Dendritic cell treated with granulocyte-macrophage colony-stimulating factor and Interleukin-4, amounts not matched to agents 40 ng/mL and 50 ng/mL, for 4 days (primary cell): ENCODE measurements around the gene HMCN1.
"Not testable (repeated sequence)": the region's sequence is repeated elsewhere in the genome, so short reads cannot be mapped to it uniquely, and the experiment has no call there.

Experiments
- H3K27ac Mint-ChIP-seq: one replicate; pipeline ENCODE4 v1.8.0; 2022; ENCODE audit warnings: mild to moderate bottlenecking, mixed read lengths
- H3K27me3 Mint-ChIP-seq: one replicate; pipeline ENCODE4 v1.8.0; 2022; ENCODE audit warnings: mild to moderate bottlenecking, mixed read lengths
- H3K36me3 Mint-ChIP-seq: one replicate; pipeline ENCODE4 v1.8.0; 2022; ENCODE audit warnings: low read depth, mixed read lengths
- H3K4me1 Mint-ChIP-seq: one replicate; pipeline ENCODE4 v1.8.0; 2022; ENCODE audit warnings: low read depth, mixed read lengths
- H3K4me3 Mint-ChIP-seq: one replicate; pipeline ENCODE4 v1.8.0; 2022; ENCODE audit warnings: mild to moderate bottlenecking, moderate library complexity, mixed read lengths
- H3K9me3 Mint-ChIP-seq: one replicate; pipeline ENCODE4 v1.8.0; 2022; ENCODE audit warnings: mixed read lengths
- intact Hi-C: fragments of 100-400 bp; cut with micrococcal nuclease; formaldehyde crosslinking; loops from one replicate; pipeline ENCODE4 v1.15.0; 2022

Gene HMCN1

DNA sequence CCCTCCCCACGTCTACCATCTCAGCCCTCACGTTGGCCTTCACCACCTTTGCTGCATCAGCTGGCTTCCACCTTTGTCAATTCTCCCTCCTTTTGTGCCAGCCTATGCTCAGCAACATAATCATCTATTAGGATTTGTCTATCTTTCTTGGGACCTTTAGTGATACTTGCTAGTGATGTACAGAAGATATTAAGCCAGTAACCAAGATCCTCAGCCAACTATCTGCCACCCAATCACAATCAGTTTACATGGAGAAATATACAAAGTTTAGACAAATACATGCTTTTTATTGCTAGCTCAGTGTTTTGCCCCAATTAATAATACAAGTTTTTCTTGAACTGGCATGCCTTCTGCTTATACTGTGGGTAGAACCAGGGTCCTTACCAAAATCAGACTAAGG, 468.6 kb downstream of the HMCN1 start:
- Mint-ChIP-seq H3K36me3 (no peaks in the 10 kb centered on the region), H3K27me3 (no peaks in the 10 kb centered on the region), H3K27ac (no peak overlapping the region), H3K4me1 (no peaks in the 10 kb centered on the region), H3K4me3 (no peak overlapping the region), H3K9me3 (no peaks in the 10 kb centered on the region)
- intact Hi-C loops = no loop called here

DNA sequence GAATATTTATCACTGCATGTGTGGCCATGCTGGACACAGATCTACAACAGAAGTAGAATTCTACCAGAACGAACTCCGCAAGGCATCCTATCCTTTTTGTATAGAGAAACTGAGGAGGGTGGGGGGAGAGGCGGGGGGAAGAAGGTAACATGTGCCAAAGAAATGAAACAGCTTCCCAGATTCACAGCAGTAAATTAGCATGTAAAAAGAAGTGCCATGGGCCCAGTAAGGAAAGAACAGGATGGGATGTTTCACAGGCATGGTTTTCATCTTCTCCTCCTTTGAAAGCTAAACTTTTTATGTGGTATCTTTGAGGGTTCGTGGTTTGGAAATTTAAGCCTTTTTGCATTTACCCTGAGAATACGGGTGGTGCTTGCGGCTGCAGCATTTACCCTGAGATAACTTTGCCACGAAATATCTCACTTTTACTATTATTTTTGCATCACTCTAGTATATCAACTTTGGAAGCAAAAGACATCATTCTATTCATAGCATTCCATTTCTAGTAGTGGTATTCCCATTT, 471.9 kb downstream of the HMCN1 start:
- intact Hi-C loops = no loop called here
- Mint-ChIP-seq H3K9me3 (no peaks in the 10 kb centered on the region), H3K4me3 (no peak overlapping the region), H3K27ac (no peak overlapping the region), H3K4me1 (no peaks in the 10 kb centered on the region), H3K36me3 (no peaks in the 10 kb centered on the region), H3K27me3 (no peaks in the 10 kb centered on the region)

DNA sequence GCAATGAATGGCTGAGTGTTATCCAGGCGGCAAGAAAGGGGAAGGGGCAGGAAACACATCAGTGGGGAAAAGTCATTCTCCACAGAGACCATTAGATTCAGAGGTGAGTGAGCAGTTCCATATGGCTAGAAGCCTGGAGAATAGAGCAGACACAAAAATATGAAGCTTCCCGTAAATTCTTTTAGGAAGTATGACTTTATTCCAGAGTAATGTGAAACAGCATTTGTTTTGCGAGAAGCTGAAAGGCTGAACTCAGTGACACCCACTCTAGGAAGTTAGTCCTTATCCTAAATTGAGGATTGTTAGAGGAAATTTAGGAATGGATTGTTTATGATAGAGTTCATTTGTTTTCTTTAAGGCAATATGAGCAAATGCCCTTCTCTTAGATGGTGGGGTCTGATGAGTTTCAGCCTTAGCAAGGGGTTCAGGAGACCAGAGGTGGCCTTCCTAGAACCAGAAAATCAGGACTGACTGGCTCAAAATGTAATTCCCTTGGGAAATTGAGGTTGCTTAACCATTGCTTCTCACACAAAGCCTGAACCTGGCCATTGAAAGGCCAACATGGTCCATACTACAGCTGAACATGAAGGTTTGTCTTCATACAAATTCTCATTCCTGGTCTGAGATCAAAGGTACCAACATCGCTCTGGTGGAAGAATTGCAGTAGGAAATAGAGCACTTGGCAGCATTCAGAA, 473.3 kb downstream of the HMCN1 start:
- Mint-ChIP-seq H3K27ac (no peak overlapping the region), H3K4me1 (no peaks in the 10 kb centered on the region), H3K36me3 (no peaks in the 10 kb centered on the region), H3K4me3 (no peak overlapping the region), H3K9me3 (no peaks in the 10 kb centered on the region), H3K27me3 (no peaks in the 10 kb centered on the region)
- intact Hi-C loops = no loop called here

DNA sequence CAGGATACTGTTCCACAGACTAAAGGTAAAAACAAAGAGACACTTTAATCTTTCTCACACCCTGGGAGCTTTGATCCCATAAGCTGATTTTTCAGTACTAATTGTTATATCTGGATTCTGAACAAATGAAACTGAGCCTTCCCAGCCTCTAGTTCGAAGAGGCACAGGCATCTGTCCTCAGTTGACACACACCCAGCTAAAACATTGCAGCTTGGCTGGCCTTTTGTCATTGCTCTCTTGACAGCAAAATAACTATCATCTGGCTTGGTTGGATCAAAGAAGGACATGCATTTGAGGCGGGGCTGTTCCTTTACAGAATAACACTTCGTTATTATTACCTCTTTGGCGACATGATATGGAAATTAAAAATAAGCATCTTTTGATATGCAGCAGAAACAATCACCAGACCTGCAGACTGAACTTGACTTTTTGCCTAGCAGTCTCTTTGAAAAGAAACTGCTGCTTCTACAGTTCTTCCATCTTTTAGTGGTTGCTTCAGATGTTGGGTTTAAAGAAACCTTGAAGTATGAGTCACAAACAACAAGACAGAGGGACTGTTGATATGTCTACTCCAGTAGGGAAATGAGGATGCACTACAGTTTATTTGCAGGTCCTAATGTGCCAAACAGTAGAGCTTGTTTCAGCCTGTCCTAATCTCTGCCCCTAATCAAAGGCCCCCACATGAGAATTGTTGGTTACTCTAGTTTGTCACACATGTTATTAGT, 474.4 kb downstream of the HMCN1 start:
- no peaks in the 10 kb centered on the region for H3K36me3 Mint-ChIP-seq
- no peaks in the 10 kb centered on the region for H3K9me3 Mint-ChIP-seq
- H3K27ac Mint-ChIP-seq = no peak overlapping the region
- no peak overlapping the region for H3K4me3 Mint-ChIP-seq
- intact Hi-C loops = no loop called here
- no peaks in the 10 kb centered on the region for H3K4me1 Mint-ChIP-seq
- H3K27me3 Mint-ChIP-seq = no peaks in the 10 kb centered on the region

DNA sequence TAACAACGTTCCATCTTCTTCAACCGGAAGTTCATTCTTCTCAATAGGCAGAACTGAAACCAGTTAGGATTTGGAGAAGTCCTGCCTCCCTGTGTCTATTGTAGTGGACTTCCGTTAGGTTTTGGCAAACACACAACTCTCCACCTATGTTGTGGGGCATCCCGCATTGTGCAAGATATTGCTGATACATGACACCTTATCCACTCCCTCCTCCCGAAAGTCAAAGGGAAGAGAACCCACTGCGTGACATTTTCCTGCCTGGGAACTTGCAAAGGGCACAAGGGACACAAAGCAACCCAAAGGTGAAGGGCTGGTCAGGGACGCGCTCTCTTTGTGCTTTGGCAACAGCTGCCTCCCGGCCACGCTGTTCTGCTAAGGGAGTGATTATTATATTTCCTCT, 476.1 kb downstream of the HMCN1 start:
- Mint-ChIP-seq H3K27ac (no peak overlapping the region), H3K4me1 (no peaks in the 10 kb centered on the region), H3K9me3 (no peaks in the 10 kb centered on the region), H3K4me3 (no peak overlapping the region), H3K27me3 (no peaks in the 10 kb centered on the region), H3K36me3 (no peaks in the 10 kb centered on the region)
- intact Hi-C loops = no loop called here

DNA sequence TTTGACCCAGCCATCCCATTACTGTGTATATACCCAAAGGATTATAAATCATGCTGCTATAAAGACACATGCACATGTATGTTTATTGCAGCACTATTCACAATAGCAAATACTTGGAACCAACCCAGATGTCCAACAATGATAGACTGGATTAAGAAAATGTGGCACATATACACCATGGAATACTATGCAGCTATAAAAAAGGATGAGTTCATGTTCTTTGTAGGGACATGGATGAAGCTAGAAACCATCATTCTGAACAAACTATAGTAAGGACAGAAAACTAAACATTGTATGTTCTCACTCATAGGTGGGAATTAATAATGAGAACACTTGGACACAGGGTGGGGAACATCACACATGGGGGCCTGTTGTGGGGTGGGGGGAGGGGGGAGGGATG, 477.4 kb downstream of the HMCN1 start:
- intact Hi-C loops = not testable (repeated sequence)

DNA sequence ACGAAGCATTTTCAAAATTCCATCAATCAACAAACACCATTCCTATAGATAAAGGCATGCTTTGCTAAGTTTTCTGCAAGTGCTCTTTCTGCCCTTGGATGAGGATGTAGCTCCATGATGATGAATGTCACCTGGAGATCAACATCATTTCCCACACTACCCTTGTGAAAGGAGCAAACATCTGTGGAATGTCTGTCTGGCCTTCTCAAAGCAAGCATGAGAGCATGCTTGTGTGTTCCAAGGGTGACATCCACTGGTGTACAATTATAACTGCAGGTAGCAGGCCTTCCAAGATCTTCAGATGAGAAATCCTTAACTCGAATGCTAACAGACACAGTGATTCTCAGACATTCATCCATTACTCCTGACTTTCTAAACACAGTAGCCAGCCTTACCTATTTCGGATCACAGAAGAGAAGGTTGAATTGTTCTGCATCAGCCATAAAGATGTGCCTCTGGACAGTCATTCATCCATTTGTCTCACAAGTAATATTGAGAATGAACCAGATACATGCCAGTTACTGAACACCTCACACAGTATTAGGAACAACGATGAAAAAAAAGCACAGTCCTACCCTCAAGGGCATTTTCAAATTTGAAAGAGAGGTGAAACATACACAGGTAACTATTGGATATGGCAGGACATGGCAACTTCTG, 478.5 kb downstream of the HMCN1 start:
- H3K9me3 Mint-ChIP-seq = no peaks in the 10 kb centered on the region

More for the DNA sequence above, 477.4 kb downstream of the HMCN1 start:
- H3K27me3 Mint-ChIP-seq, H3K4me1 Mint-ChIP-seq, H3K36me3 Mint-ChIP-seq, H3K9me3 Mint-ChIP-seq, H3K27ac Mint-ChIP-seq, H3K4me3 Mint-ChIP-seq: not testable (repeated sequence)

DNA sequence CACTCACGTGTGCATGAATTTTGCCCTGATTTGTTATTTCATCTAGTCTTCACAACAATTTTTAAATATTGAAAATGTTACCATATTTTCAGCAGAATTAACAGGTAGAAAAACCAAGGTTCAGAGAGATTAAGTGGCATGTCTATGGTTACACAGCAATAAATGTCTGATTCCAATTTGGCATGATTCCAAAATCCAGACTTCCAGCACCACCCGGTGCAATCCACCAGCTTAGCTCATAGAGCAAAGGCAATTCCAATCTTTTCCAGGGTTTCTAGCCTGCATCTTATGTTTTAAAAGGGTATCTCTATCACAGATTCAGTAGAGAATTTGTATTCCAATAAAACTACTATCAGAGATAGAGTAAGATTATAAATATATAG, 479.0 kb downstream of the HMCN1 start:
- intact Hi-C loops = no loop called here
- Mint-ChIP-seq H3K27me3 (no peaks in the 10 kb centered on the region), H3K36me3 (no peaks in the 10 kb centered on the region), H3K4me1 (no peaks in the 10 kb centered on the region), H3K27ac (no peak overlapping the region), H3K4me3 (no peak overlapping the region), H3K9me3 (no peaks in the 10 kb centered on the region)

More for the DNA sequence above, 478.5 kb downstream of the HMCN1 start:
- intact Hi-C loops = loop anchor here (1.0 kb wide), 2 partner anchors 399 to 492 kb away; no protein-coding TSS in a partner anchor
- Mint-ChIP-seq H3K36me3 (no peaks in the 10 kb centered on the region), H3K27me3 (no peaks in the 10 kb centered on the region), H3K4me3 (no peak overlapping the region), H3K27ac (no peak overlapping the region), H3K4me1 (no peaks in the 10 kb centered on the region)

DNA sequence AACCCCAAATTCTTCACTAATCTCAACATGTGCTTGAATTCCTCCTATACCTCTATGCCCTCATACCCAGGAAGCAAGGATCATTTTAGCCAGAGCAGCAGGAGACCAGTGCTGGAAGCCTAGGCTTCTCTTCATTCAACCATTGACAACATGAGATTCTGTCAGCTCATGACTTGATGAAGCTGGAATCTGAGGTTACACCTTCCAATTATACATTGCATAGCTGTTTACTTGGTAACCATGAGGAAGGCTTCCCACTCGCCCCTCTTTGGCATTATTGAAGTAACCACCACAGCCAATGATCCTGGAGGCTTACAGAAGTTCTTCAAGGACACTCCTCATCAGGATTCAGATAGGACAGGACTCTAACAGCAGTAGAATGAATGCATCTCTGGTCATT, 480.6 kb downstream of the HMCN1 start:
- H3K36me3 Mint-ChIP-seq = no peaks in the 10 kb centered on the region
- H3K27ac Mint-ChIP-seq = no peak overlapping the region
- peaks cover 4% of the 10 kb centered on the region for H3K4me1 Mint-ChIP-seq
- intact Hi-C loops = no loop called here
- no peaks in the 10 kb centered on the region for H3K27me3 Mint-ChIP-seq
- no peaks in the 10 kb centered on the region for H3K9me3 Mint-ChIP-seq
- H3K4me3 Mint-ChIP-seq = no peak overlapping the region

DNA sequence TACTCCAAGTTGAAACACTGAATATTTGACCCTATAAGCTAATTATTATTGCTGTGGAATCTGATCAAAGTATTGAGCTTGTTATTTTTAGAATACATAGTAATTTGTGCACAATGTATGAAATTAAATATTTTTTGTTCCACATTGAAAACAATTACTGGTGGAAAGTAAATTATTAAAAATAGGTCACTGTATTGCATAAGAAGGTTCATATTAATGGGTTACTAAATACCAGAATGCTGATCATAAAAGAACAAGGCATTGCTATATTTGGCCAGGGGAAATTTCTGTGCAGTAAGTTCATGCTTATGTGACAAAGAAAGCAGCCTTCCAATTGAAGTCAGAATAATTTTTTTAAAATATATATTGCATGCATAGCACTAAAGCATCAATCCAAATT, 481.4 kb downstream of the HMCN1 start:
- no peaks in the 10 kb centered on the region for H3K9me3 Mint-ChIP-seq
- no peak overlapping the region for H3K27ac Mint-ChIP-seq
- H3K27me3 Mint-ChIP-seq = no peaks in the 10 kb centered on the region
- H3K36me3 Mint-ChIP-seq = no peaks in the 10 kb centered on the region
- H3K4me1 Mint-ChIP-seq = peaks cover 8% of the 10 kb centered on the region
- H3K4me3 Mint-ChIP-seq = no peak overlapping the region
- intact Hi-C loops = no loop called here

DNA sequence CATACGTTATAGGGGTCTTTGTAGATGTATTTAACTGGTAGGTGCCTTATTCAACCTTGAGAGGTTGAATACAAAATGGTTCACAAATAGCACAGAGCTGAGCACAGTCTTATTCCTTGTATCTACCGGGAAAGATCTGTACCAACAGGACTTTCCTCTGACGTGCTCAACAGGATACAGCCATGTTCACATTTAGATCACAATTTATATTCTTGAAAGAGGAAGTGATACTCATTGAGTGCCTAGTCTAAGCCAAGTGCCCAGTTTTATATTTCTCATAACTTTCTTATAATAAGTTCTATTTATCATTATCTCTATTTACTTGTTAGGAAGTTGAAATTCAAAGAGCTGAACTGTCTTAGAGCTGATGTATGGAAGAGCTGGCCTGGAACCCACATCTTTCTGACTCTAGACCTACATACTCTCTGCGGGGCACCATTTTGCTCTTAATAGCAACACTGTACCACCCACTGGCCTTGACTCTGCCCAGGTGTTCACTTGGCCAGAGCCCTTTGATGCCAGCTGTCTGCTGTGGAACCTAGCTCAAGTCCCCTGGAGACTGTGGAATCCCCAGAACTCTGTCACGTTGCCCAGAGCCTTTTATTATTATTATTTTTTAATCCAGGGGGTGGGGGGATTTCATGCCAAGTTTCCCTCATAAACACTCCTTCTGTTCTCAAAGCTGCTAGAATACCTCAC, 484.6 kb downstream of the HMCN1 start:
- Mint-ChIP-seq H3K4me3 (no peak overlapping the region), H3K9me3 (no peaks in the 10 kb centered on the region), H3K36me3 (no peaks in the 10 kb centered on the region), H3K4me1 (peaks cover 8% of the 10 kb centered on the region), H3K27me3 (no peaks in the 10 kb centered on the region), H3K27ac (no peak overlapping the region)
- intact Hi-C loops = no loop called here

DNA sequence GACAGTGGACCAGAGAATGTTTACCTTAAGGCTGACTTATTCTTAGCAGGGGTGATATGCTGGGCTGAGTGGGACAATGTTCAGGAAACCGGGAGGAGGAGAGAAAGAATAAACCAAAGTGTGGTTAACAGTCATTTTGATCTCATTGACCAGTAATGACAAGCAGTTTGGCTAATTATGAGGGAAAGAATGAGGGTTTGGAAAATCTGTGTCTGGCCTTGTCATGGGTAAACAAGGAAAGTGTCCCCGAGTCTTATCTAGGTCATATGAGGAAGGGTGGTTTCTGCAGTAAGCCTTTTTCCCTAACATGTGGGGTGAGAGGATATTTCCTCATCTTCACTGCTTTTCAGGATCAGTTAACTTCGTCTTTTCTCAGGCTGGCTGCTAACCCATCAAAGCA, 485.9 kb downstream of the HMCN1 start:
- H3K27ac Mint-ChIP-seq = peak overlapping the region; percentile 12
- no peaks in the 10 kb centered on the region for H3K9me3 Mint-ChIP-seq
- H3K4me1 Mint-ChIP-seq = peaks cover 8% of the 10 kb centered on the region
- H3K4me3 Mint-ChIP-seq = no peak overlapping the region
- no peaks in the 10 kb centered on the region for H3K36me3 Mint-ChIP-seq
- intact Hi-C loops = no loop called here
- no peaks in the 10 kb centered on the region for H3K27me3 Mint-ChIP-seq

DNA sequence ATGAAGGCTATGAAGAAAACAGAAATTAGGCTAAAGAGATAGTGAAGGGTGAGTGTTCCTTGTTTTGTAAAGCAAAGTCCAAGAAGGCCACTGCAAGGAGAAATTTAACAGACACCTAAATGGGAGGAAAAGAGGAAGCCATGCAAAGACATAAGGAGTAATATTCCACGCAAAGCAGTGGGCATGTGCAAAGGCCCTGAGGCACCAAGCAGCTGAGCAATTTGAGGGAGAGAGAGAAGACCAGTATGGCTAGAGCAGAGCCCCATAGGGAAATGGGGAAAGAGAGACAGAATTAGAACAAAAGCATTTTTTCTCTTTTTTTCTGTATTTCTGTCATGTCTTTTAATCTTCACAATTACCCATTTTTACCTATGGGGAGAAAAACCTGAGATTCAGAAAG, 486.7 kb downstream of the HMCN1 start:
- Mint-ChIP-seq H3K27me3 (no peaks in the 10 kb centered on the region), H3K9me3 (no peaks in the 10 kb centered on the region), H3K36me3 (no peaks in the 10 kb centered on the region), H3K27ac (no peak overlapping the region), H3K4me1 (peaks cover 8% of the 10 kb centered on the region), H3K4me3 (no peak overlapping the region)
- intact Hi-C loops = no loop called here

DNA sequence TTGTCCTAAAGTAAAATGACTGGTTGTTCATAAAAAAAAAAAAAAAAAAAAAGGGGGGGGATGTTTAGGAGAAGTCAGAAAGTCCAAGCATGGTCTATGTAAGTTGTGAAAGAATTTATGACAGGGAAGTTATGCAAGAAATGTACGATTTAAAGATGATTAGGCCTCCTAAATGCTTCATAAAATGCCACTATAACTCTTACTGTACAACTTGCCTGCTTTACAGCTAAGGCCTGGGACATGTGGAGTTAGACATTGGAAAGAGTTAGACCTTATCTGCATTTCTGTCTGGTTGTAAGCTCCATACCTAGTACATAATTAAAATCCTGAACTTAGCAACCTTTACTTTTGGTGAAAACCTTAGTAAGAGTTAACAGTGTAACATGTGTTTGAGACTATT, 490.9 kb downstream of the HMCN1 start:
- Mint-ChIP-seq H3K9me3 (peaks cover 11% of the 10 kb centered on the region), H3K27me3 (no peaks in the 10 kb centered on the region), H3K27ac (no peak overlapping the region), H3K36me3 (no peaks in the 10 kb centered on the region), H3K4me1 (peaks cover under 1% of the 10 kb centered on the region), H3K4me3 (no peak overlapping the region)
- intact Hi-C loops = no loop called here
